ENCODE results near the gene TSHB.

Gene TSHB

DNA sequence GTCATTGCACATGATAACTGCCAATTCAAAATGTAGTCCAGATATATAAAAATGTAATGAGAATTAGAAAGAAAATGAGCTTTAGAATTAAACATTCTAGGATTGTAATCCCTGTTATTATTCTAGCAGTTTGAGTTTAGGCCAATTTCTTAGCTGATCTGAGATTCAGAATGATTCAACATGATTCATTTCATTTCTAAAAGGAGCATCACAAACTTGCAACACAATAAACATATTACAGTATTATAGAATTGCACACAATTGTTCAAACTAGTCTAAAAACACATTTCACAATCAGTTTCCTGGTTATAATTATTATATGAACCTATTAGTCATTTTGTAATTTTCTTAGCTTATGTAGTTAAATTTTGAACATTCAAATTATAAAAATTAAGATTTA is 43.3 kb upstream of the TSHB start (continued):
- TF ChIP-seq ZNF600 (tag by site-specific recombination; IDR thresholded peaks at IDR 0.05): no peak
- no peak for TF ChIP-seq ZNF423 (tag by site-specific recombination; IDR thresholded peaks at IDR 0.05)
- TF ChIP-seq ZNF76 (tag by site-specific recombination; IDR thresholded peaks at IDR 0.05; ENCODE audit: borderline replicate concordance, low read depth): no peak
- no peak for TF ChIP-seq ZNF473 (tag by site-specific recombination; IDR thresholded peaks at IDR 0.05)
- TF ChIP-seq ZNF433 (tag by site-specific recombination; IDR thresholded peaks at IDR 0.05; ENCODE audit: low read depth): no peak

DNA sequence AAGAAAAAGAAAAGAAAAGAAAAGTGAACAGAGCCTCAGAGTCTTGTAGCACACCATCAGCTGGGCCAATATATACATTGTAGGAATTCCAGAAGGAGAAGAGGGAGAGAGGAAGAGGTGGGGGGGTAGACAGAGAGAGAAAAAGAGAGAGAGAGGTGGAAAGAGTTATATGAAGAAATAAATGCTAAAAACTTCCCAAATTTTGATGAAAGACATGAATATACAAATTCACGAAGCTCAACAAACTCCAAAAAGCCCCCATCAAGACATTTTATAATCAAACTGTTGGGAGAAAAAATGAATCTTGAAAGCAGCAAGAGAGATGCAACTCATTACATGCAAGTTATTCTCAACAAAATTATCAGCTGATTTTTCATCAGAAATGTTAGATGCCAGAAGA is 41.5 kb upstream of the TSHB start:
- POLR2A ChIA-PET: no interaction called here
- CTCF ChIA-PET: interaction anchor here (0.6 to 1.0 kb wide), 4 partner anchors 8 to 464 kb away, joined by 3 read pairs; no protein-coding TSS in a partner anchor

DNA sequence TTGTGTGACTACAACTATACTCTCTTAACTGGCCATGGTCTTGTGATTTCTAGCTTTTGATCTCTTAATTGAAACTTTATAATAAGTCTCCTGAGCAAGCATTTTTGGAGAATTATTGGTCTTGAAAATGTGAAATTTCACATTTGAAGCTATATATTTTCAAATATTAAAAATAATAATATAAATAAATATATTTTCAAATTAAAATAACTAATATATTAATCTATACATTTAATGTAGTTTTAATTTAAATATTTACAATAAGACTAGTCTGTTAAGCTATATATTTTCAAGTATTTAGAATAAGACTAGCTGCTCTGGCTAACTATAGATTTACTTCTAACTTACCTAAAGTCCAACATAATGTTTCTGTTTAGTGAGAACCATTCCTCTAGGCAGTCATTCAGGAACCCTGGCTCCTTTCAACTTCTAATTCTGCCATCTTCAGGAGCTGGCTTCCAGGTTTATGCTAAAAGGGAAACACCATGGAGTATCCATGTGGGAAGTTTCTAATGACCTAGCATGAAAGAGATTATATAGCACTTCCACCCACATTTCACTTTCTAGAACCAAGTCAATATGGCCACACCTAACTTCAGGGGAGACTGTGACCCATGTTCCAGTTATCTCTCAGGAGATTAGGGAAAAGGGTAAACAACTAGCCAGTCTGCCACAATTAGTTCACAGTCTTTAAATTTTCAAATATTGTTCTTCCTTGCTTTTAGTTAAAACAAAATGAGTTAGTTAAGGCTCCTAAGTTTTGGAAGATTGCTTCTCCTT is 31.9 kb upstream of the TSHB start:
- ChIA-PET POLR2A (no interaction called here), CTCF (interaction anchor here (0.6 to 1.7 kb wide), 3 partner anchors 56 to 596 kb away, joined by 3 to 8 read pairs (median 3); no protein-coding TSS in a partner anchor)

More for the DNA sequence above, 41.5 kb upstream of the TSHB start:
- TF ChIP-seq ZNF311 (tag by site-specific recombination; IDR thresholded peaks at IDR 0.05; ENCODE audit: borderline replicate concordance) (no peak), ZNF558 (tag by site-specific recombination; IDR thresholded peaks at IDR 0.05) (peak; percentile 99), SETDB1 (IDR thresholded peaks at IDR 0.05; ENCODE audit: insufficient read length, low read length) (peak; percentile 66)
- H3K4me1 ChIP-seq (ENCODE audit: control insufficient read depth, insufficient read depth, low read length): no peaks in the 10 kb centered on the region
- H3K36me3 ChIP-seq (ENCODE audit: control insufficient read depth in 2 of 2, insufficient read depth in 1 of 2, low read length in 2 of 2): no peaks in the 10 kb centered on the region
- H3K4me3 ChIP-seq (ENCODE audit: low read depth, low read length): no peak overlapping the region
- H3K9me3 ChIP-seq (ENCODE audit: control insufficient read depth, insufficient read depth, low read depth, low read length): no peaks in the 10 kb centered on the region
- H3K27ac ChIP-seq (ENCODE audit: extremely low read depth, low read depth, low read length): no peak overlapping the region

DNA sequence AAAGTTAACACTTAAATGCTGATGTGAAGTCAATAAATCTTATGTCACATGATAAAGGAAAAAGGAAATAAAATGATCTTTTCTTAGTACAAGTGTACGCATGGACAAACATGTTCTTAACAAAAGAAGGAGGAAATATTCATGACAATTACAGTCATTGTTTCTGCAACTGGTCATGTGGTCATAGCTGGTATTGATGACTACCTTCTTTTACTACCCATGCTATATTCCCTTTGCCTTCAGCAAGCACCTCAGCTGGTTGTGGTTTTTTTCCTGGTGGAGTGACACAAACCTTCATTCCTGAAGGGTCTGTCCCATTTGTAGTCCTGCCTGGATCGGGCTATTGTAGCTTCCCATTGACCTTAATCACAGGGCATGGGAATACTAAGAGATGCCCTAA is 23.4 kb upstream of the TSHB start:
- ChIA-PET POLR2A (interaction anchor here (0.6 kb wide), 1 partner anchor 46 kb away, joined by 3 read pairs; no protein-coding TSS in a partner anchor), CTCF (interaction anchor here (0.7 kb wide), 1 partner anchor 106 kb away, joined by 4 read pairs; no protein-coding TSS in a partner anchor)
- H3K36me3 ChIP-seq (ENCODE audit: control insufficient read depth in 2 of 2, insufficient read depth in 1 of 2, low read length in 2 of 2): no peaks in the 10 kb centered on the region
- H3K4me3 ChIP-seq (ENCODE audit: low read depth, low read length): no peak overlapping the region
- no peaks in the 10 kb centered on the region for H3K4me1 ChIP-seq (ENCODE audit: control insufficient read depth, insufficient read depth, low read length)
- no peaks in the 10 kb centered on the region for H3K9me3 ChIP-seq (ENCODE audit: control insufficient read depth, insufficient read depth, low read depth, low read length)
- H3K27ac ChIP-seq (ENCODE audit: extremely low read depth, low read depth, low read length): no peak overlapping the region
- TF ChIP-seq ZNF302 (tag by site-specific recombination; IDR thresholded peaks at IDR 0.05; ENCODE audit: low read depth) (no peak), ZNF548 (tag by site-specific recombination; IDR thresholded peaks at IDR 0.05) (no peak), ZNF529 (tag by site-specific recombination; IDR thresholded peaks at IDR 0.05; ENCODE audit: insufficient replicate concordance) (no peak), ZNF670 (tag by site-specific recombination; IDR thresholded peaks at IDR 0.05; ENCODE audit: low read depth) (no peak), ZNF626 (tag by site-specific recombination; IDR thresholded peaks at IDR 0.05) (no peak), ZNF140 (tag by site-specific recombination; IDR thresholded peaks at IDR 0.05) (no peak), ZNF624 (tag by site-specific recombination; IDR thresholded peaks at IDR 0.05) (no peak)
- TF ChIP-seq, protein P1, sequence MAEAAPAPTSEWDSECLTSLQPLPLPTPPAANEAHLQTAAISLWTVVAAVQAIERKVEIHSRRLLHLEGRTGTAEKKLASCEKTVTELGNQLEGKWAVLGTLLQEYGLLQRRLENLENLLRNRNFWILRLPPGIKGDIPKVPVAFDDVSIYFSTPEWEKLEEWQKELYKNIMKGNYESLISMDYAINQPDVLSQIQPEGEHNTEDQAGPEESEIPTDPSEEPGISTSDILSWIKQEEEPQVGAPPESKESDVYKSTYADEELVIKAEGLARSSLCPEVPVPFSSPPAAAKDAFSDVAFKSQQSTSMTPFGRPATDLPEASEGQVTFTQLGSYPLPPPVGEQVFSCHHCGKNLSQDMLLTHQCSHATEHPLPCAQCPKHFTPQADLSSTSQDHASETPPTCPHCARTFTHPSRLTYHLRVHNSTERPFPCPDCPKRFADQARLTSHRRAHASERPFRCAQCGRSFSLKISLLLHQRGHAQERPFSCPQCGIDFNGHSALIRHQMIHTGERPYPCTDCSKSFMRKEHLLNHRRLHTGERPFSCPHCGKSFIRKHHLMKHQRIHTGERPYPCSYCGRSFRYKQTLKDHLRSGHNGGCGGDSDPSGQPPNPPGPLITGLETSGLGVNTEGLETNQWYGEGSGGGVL (tag by site-specific recombination; IDR thresholded peaks at IDR 0.05): no peak
- TF ChIP-seq, protein P2, sequence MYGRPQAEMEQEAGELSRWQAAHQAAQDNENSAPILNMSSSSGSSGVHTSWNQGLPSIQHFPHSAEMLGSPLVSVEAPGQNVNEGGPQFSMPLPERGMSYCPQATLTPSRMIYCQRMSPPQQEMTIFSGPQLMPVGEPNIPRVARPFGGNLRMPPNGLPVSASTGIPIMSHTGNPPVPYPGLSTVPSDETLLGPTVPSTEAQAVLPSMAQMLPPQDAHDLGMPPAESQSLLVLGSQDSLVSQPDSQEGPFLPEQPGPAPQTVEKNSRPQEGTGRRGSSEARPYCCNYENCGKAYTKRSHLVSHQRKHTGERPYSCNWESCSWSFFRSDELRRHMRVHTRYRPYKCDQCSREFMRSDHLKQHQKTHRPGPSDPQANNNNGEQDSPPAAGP (tag by site-specific recombination; IDR thresholded peaks at IDR 0.05): no peak
- TF ChIP-seq, protein P3, sequence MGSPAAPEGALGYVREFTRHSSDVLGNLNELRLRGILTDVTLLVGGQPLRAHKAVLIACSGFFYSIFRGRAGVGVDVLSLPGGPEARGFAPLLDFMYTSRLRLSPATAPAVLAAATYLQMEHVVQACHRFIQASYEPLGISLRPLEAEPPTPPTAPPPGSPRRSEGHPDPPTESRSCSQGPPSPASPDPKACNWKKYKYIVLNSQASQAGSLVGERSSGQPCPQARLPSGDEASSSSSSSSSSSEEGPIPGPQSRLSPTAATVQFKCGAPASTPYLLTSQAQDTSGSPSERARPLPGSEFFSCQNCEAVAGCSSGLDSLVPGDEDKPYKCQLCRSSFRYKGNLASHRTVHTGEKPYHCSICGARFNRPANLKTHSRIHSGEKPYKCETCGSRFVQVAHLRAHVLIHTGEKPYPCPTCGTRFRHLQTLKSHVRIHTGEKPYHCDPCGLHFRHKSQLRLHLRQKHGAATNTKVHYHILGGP (tag by site-specific recombination; IDR thresholded peaks at IDR 0.05): no peak
- TF ChIP-seq, protein P4, sequence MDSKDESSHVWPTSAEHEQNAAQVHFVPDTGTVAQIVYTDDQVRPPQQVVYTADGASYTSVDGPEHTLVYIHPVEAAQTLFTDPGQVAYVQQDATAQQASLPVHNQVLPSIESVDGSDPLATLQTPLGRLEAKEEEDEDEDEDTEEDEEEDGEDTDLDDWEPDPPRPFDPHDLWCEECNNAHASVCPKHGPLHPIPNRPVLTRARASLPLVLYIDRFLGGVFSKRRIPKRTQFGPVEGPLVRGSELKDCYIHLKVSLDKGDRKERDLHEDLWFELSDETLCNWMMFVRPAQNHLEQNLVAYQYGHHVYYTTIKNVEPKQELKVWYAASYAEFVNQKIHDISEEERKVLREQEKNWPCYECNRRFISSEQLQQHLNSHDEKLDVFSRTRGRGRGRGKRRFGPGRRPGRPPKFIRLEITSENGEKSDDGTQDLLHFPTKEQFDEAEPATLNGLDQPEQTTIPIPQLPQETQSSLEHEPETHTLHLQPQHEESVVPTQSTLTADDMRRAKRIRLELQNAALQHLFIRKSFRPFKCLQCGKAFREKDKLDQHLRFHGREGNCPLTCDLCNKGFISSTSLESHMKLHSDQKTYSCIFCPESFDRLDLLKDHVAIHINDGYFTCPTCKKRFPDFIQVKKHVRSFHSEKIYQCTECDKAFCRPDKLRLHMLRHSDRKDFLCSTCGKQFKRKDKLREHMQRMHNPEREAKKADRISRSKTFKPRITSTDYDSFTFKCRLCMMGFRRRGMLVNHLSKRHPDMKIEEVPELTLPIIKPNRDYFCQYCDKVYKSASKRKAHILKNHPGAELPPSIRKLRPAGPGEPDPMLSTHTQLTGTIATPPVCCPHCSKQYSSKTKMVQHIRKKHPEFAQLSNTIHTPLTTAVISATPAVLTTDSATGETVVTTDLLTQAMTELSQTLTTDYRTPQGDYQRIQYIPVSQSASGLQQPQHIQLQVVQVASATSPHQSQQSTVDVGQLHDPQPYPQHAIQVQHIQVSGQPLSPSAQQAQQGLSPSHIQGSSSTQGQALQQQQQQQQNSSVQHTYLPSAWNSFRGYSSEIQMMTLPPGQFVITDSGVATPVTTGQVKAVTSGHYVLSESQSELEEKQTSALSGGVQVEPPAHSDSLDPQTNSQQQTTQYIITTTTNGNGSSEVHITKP (tag by site-specific recombination; IDR thresholded peaks at IDR 0.05): no peak

More for the DNA sequence above, 31.9 kb upstream of the TSHB start:
- Histone ChIP-seq H3K27ac (ENCODE audit: extremely low read depth, low read depth, low read length) (no peak overlapping the region), H3K4me1 (ENCODE audit: control insufficient read depth, insufficient read depth, low read length) (no peaks in the 10 kb centered on the region), H3K9me3 (ENCODE audit: control insufficient read depth, insufficient read depth, low read depth, low read length) (no peaks in the 10 kb centered on the region), H3K4me3 (ENCODE audit: low read depth, low read length) (no peak overlapping the region), H3K36me3 (ENCODE audit: control insufficient read depth in 2 of 2, insufficient read depth in 1 of 2, low read length in 2 of 2) (no peaks in the 10 kb centered on the region)
- no peak for TF ChIP-seq HOXA7 (CRISPR knock-in tag; IDR thresholded peaks at IDR 0.05; ENCODE audit: borderline replicate concordance)
- no peak for TF ChIP-seq ZNF423 (tag by site-specific recombination; IDR thresholded peaks at IDR 0.05)
- TF ChIP-seq ZNF600 (tag by site-specific recombination; IDR thresholded peaks at IDR 0.05): no peak
- TF ChIP-seq ZNF394 (tag by site-specific recombination; IDR thresholded peaks at IDR 0.05; ENCODE audit: borderline replicate concordance): no peak
- TF ChIP-seq EGR2 (tag by site-specific recombination; IDR thresholded peaks at IDR 0.05; ENCODE audit: low read depth): no peak
- no peak for TF ChIP-seq ZNF114 (tag by site-specific recombination; IDR thresholded peaks at IDR 0.05)
- no peak for TF ChIP-seq ZNF202 (tag by site-specific recombination; IDR thresholded peaks at IDR 0.05; ENCODE audit: borderline replicate concordance)
- TF ChIP-seq ZNF830 (tag by site-specific recombination; IDR thresholded peaks at IDR 0.05; ENCODE audit: low read depth): no peak

Data from HEK293 (cell line).